Panc1 (cell line): ENCODE measurements around the gene ADISSP.

Experiments used
- CTCF ChIP-seq: fragments of 450-650 bp; IDR thresholded peaks from 2 replicates; pipeline ENCODE4 v1.5.1; 2017; ENCODE audit warnings: mild to moderate bottlenecking
- POLR2AphosphoS5 ChIP-seq: IDR thresholded peaks from 2 replicates; pipeline ENCODE4 v1.6.1; 2012; ENCODE audit warnings: mild to moderate bottlenecking, low read depth, low read length, moderate library complexity
- REST ChIP-seq, 2 experiments: IDR thresholded peaks; 2 replicates each; pipeline ENCODE4 v1.6.1; 2011 to 2012; ENCODE audit warnings: low read depth in 2 of 2, control low read depth in 1 of 2, low read length in 1 of 2, mild to moderate bottlenecking in 1 of 2, moderate library complexity in 1 of 2; ENCODE audit not compliant: insufficient read depth in 1 of 2
- SIN3A ChIP-seq: IDR thresholded peaks from 2 replicates; pipeline ENCODE4 v1.6.1; 2012; ENCODE audit warnings: low read depth, mild to moderate bottlenecking, low read length, moderate library complexity, borderline replicate concordance; ENCODE audit not compliant: insufficient read depth

- peak; percentile 92 for TF ChIP-seq CTCF
- TF ChIP-seq REST (IDR thresholded peaks at IDR 0.05; ENCODE audit: insufficient read depth in 1 of 2, low read depth in 2 of 2, low read length in 1 of 2), result no peak
- no peak for TF ChIP-seq SIN3A
- TF ChIP-seq POLR2AphosphoS5, result no peak
Measured at GRCh38 chr20:3753098-3753497, 14.5 kb downstream of the ADISSP start.
